Measurements from ENCODE around the gene KRTAP5-6.

DNA sequence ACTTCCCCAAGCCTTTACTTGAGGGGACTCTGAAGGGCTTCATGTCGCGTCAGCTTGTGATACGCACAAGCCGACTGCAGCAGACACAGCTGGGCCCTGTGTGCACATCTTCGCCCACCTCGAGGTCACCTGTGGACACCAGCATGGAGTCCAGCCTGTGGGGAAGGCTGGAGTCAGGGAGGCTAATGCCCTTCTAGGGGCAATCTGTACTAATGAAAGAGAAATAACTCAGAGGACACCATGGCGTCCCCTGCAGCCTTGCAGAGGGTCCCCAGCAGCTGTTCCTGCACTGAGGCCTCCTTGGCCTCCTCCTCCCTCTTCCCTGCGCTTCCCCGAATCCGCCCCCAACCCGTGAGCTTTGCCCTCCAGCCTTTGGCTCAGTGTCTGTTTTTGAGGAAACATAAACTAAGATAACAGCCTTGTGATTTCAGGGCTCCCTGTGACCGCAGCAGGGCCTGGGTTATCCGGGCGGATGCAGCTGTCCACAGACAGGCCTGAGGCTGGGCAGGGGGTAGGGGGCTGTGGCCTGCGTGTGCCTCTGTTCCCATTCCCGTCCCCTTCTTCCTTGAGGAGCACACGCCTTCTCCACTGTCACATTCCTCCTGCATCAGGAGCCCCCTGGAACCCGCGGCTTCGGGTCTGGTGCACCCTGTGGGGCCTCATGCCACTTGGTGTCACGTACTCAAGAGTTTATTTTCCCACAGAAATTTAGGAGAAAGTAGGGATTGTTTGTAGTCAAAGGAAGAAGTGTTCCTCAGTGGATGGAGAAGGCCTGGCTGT lies 42.4 kb upstream of the KRTAP5-6 start:
- TF ChIP-seq, protein P1, sequence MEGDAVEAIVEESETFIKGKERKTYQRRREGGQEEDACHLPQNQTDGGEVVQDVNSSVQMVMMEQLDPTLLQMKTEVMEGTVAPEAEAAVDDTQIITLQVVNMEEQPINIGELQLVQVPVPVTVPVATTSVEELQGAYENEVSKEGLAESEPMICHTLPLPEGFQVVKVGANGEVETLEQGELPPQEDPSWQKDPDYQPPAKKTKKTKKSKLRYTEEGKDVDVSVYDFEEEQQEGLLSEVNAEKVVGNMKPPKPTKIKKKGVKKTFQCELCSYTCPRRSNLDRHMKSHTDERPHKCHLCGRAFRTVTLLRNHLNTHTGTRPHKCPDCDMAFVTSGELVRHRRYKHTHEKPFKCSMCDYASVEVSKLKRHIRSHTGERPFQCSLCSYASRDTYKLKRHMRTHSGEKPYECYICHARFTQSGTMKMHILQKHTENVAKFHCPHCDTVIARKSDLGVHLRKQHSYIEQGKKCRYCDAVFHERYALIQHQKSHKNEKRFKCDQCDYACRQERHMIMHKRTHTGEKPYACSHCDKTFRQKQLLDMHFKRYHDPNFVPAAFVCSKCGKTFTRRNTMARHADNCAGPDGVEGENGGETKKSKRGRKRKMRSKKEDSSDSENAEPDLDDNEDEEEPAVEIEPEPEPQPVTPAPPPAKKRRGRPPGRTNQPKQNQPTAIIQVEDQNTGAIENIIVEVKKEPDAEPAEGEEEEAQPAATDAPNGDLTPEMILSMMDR (IDR thresholded peaks at IDR 0.05 in 8 of 11, conservative IDR thresholded peaks at IDR 0.05 in 3 of 11): no peak
- no peak for TF ChIP-seq POLR2A (IDR thresholded peaks at IDR 0.05)
- TF ChIP-seq POLR2AphosphoS5 (IDR thresholded peaks at IDR 0.05): peak; percentile 72 to 83 (median 76)

Data from spleen (tissue), 7 donors.